ENCODE measurements around the gene RPL38.

DNA sequence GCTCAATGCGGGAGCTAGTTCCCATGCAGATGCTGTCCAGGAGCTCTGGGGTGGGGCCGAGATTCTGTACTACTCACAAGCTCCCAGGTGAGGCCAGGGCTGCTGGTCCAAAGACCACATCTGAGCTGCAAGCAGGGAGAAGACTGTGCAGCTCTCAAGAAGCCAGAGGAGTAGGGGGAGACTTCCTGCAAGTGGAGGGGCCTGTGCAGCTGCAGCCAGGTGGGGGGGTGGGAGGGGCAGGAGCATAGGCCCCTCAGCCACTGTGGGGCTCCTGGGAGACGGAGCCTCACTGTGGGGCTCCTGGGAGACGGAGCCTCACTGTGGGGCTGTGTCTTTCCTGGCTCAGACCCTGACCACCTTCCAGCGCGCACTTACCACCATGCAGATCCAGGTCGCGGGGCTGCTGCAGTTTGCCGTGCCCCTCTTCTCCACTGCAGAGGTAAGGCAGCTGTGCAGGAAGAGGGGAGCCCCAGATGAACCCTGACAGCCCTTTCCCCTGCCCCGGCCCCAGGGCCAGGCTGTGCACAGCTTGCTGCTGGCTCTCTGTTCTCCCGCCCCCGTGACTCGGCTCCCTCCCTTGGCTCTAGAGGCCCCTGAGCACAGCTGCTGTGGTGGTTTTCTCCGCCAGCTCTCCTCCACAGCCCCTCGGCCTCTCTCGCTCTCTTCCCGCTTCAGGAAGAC lies 46.3 kb downstream of the RPL38 start:
- TF ChIP-seq ZFP3 (CRISPR knock-in tag; IDR thresholded peaks at IDR 0.05) (no peak), SNAI2 (CRISPR knock-in tag; IDR thresholded peaks at IDR 0.05) (no peak), ZFP30 (CRISPR knock-in tag; IDR thresholded peaks at IDR 0.05) (no peak), PPARA (CRISPR knock-in tag; IDR thresholded peaks at IDR 0.05; ENCODE audit: borderline replicate concordance) (no peak)

Measured in SK-N-SH treated with all-trans-retinoic acid at 6 μM for 48 hours (cell line).